NCI-H226 (cell line): ENCODE data around the gene OSCAR.
"Not testable (repeated sequence)": the region's sequence is repeated elsewhere in the genome, so short reads cannot be mapped to it uniquely, and the experiment has no call there.

Experiments used
- DNase-seq: peaks from one replicate; pipeline ENCODE4 v3.0.0-alpha.2; 2015

OSCAR gene

DNA sequence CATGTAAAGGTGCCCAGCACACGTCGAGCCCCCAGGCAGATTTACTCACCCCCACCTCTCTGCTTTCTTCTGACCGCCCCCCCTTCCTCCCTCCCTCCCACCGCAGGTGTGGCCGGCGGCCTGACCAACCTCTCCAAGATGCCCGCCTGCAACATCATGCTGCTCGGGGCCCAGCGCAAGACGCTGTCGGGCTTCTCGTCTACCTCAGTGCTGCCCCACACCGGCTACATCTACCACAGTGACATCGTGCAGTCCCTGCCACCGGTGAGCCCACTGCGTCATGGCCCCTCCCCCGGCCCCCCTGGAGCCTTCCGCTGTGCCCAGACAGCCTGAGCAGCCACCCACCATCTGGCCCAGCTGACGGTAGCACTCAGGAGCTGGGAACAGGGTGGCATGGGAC is 23.8 kb upstream of the OSCAR start:
- DNase-seq: no peak

- no peak for DNase-seq
Measured at GRCh38 chr19:54123682-54124081, 23.1 kb upstream of the OSCAR start.

DNA sequence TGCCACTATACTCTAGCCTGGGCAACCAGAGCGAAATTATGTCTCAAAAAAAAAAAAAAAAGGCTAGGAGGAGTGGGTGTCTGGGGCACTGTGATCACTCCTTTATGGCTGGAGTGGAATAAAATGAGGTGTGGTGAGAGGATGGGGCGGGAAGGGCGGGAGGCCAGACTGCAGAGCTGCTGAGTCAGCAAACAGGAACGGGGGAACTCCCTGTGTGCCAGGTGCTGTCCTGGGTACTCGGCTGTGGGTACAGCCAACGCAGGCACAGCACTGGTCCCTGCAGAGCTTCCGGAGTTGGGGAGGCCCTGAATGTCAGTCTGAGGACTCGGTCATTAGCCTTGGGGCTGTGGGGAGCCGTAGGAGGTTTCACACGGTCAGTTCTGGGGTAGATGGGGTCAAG is 20.7 kb upstream of the OSCAR start:
- DNase-seq: no peak

GRCh38 chr19:54115109-54116063 is 14.8 kb upstream of the OSCAR start, which contains the start of the genes PRPF31 and TFPT:
Gene PRPF31 (plus strand): TSS chr19:54115754. CDS start chr19:54118279, 2,525 bp downstream.
Gene TFPT (minus strand): TSS chr19:54115657. CDS start chr19:54115269, 388 bp downstream.
- DNase-seq: peak; percentile 99

DNA sequence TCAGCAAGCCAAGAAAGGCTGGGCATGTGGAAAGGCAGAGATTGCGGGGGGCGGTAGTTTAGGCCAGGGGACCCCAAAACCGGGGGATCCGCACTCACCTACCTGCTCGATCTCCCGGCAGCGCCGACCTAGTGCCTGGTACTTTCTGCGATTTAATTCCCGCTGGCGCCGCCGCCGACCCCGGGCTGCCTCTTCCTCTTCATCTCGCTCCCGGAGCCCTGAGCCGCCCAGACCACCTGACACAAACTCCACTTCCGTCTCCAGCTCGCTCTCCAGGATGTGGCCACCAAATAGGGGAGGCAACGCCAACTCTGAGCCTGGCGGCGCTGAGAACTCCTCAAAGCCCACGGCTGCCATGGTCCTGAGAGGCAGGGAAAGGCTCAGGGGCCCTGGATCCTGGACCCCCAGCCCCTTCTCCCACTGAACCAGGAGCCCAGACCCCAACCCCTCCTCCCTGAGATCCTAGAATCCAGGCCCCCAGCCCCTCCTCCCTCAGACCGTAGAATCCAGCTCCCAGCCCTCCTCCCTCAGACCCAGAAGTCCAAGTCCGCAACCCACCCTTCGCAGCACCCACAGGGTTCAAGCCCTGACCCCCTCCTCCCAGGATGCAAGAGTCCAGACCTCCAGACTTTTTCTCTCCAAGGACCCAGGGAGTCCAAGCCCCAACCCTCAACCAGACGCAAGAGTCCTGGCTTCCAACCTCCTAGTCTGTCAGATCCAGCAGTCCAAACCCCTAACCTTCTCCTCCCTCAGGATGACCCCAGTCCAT is 13.9 kb upstream of the OSCAR start:
- DNase-seq: no peak

GRCh38 chr19:54109651-54110050 is 9.0 kb upstream of the OSCAR start:
- DNase-seq: no peak

GRCh38 chr19:54108496-54108895 is 7.9 kb upstream of the OSCAR start:
- no peak for DNase-seq

- no peak for DNase-seq
Measured at GRCh38 chr19:54107876-54108490, 7.4 kb upstream of the OSCAR start.

DNA sequence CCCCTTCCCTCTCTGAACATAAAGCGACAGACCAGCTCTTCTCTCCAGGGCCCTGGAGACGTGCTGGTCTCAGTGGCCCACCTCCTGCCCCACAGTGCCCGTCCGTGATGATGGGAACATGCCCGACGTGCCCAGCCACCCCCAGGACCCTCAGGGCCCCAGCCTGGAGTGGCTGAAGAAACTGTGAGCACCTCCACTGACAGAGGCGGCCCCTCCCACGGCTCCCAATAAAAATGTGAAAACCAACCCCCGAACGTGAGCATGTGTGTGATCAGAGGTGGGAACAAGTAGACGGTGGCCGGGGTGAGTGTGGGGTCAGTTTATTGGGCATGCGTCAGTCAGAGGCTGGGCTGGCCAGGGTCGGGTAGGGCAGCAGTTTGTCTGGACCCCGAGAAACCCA is 6.1 kb upstream of the OSCAR start:
- DNase-seq: no peak

DNA sequence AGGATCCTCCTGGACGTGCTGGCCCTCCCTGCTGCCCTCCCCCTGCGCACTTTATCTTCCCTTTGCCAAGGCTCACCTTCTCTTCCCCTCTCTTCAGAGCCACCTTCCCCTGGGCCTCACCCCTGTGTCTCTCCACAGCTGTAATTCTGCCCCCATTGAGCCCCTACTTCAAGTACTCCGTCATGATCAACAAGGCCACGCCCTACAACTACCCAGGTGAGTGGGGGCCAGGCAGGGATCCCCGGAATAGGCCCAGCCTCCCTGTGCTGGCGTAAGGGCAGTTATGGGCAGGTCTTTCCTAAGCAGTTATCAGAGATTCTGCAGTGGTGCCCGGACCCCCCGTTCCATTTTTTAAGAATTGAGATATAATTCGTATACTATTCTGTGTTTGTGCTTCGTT is 5.2 kb upstream of the OSCAR start:
- no peak for DNase-seq

DNA sequence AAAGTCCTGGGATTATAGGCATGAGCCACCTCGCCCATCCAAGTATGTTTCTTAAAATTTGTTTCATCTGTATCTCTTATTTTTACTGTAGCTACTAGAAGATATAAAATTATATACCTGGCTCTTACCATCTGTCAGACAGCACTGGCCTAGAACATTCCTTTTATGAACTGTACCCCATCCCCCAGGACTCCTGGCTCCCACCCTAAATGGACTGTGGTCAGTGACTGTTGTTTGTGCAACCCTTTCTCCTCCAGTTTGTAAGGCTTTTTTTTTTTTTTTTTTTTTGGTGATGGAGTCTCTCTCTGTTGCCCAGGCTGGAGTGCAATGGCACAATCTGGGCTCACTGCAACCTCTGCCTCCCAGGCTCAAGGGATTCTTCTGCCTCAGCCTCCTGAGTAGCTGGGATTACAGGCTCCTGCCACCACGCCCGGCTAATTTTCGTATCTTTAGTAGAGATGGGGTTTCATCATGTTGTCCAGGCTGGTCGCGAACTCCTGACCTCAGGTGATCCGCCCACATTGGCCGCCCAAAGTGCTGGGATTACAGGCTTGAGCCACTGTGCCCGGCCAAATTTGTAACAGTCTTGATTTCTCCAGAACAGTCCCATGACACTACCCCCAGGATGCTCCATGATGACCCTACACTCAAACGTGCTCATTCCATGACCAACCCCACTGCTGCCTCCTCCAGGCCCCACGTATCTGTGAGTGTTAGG is 4.6 kb upstream of the OSCAR start:
- no peak for DNase-seq

- DNase-seq: peak; percentile 100
Measured at GRCh38 chr19:54102421-54103169, 2.0 kb upstream of the OSCAR start, which contains the start of gene NDUFA3. Gene NDUFA3 (plus strand): TSS chr19:54102855. CDS start chr19:54102879, 24 bp downstream.

DNA sequence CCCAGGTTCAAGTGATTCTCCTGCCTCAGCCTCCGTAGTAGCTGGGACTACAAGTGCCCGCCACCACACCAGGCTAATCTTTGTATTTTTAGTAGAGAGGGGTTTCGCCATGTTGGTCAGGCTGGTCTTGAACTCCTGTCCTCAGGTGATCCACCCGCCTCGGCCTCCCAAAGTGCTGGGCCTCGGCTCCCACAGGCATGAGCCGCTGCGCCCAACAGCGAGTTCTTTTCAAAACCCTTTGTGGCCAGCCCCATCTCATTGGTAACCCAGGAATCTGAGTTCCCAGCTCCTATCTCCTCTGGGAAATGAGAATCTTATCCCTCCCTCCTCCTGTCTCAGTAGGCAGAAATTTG is 724 bp downstream of the OSCAR start:
- DNase-seq: not testable (repeated sequence)

DNA sequence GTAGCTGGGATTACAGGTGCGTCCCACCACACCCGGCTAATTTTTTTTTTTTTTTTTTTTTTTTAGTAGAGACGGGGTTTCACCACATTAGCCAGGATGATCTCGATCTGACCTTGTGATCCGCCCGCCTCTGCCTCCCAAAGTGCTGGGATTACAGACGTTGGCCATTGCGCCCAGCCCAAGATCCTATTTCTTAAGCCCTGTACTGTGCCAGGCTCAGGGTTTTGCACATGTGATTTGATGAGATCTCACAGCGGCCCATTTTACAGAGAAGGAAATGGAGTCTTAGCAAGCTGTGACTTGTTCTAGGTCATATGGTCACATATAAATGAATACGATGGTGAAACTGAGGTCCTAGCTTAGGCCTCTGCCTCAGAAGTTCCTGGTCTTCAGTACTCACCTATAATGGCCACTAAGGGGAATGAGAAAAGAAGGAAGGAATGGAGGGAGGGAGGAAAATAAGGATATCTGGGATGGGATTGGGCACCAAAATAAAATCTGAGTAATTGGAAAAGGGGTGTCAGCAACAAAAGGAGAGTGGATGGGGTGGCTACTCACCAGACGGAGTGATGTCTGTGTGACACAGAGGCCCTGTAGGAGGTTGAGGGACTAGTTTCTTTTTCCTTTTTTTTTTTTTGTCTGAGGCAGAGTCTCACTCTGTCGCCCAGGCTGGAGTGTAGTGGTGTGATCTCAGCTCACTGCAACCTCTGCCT is 1.3 kb downstream of the OSCAR start:
- DNase-seq: no peak

DNA sequence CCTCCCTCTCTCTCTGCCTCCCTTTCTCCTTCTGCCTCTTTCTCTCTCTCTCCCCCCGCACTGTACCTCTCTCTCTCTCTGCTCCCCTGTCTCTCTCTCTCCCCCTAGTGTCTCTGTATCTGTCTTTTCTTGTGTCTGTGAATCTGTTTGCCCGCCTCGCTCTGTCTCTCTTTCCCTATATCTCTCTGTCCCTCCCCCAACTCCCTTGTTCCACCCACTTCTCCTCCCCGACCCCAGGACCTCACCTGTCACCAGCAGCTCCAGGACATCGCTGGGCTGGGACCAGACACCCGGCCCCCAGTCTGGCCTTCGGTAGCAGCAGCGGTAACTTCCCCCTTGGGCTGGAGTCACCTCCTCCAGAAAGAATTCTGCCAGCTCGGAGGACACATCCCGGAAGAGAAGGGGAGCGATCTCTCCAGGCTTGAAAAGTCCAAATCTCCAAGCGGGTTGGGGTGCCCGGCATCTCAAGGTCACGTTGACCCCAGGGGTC is 3.9 kb downstream of the OSCAR start:
- no peak for DNase-seq

DNA sequence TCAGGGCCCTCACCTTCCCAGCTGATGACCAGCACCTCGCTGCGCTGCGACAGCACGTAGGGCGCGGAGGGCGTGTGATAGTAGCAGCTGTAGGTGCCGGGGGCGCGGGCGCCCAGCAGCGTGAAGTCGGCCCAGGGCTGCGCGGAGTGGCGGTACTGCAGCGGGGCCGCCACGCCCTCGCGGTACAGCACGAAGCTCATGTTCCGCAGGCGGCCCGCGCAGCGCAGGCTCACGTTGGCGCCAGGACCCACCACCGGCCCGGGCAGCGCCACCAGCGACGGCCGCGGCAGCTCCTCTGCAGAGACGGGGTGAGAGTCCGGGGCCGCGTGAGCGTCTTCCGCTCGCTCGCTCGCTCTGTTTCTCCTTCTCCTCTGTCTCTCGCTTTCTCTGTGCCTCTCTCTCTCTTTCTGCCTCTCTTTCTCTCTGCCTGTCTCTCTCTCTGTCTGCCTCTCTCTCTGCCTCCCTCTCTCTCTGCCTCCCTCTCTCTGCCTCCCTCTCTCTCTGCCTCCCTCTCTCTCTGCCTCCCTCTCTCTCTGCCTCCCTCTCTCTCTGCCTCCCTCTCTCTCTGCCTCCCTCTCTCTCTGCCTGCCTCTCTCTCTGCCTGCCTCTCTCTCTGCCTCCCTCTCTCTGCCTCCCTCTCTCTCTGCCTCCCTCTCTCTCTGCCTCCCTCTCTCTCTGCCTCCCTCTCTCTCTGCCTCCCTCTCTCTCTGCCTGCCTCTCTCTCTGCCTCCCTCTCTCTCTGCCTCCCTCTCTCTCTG is 4.6 kb downstream of the OSCAR start:
- not testable (repeated sequence) for DNase-seq

DNA sequence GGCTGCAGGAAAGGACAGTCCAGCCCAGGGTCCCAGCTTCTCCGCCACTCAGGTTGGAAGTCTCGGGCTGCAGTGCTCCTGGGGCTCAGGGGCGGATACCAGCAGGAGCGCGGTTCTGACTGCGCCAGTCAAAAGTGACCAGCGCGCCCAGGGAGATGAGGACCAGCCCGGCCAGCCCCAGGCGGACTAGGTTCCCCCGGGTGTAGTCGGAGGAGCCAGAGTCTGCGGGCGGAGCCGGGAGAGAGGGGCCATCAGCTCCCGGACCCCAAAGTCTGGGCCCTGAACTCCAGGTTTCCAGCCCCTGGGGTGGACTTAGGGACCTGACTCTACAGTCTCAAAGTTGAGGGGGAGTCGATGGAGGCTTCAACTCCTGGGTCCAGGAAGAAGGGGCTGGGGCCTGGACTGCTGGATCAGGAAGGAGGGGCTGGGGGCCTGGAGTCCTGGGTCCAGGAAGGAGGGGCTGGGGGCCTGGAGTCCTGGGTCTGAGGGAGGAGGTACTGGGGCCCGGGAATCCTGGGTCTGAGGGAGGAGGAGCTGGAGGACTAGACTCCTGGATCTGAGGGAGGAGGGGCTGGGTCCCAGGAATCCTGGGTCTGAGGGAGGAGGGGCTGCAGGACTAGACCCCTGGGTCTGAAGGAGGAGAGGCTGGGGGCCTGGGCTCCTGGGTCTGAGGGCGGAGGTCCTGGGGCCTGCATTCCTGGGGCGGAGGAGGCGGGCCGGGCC is 5.3 kb downstream of the OSCAR start:
- DNase-seq: no peak

DNA sequence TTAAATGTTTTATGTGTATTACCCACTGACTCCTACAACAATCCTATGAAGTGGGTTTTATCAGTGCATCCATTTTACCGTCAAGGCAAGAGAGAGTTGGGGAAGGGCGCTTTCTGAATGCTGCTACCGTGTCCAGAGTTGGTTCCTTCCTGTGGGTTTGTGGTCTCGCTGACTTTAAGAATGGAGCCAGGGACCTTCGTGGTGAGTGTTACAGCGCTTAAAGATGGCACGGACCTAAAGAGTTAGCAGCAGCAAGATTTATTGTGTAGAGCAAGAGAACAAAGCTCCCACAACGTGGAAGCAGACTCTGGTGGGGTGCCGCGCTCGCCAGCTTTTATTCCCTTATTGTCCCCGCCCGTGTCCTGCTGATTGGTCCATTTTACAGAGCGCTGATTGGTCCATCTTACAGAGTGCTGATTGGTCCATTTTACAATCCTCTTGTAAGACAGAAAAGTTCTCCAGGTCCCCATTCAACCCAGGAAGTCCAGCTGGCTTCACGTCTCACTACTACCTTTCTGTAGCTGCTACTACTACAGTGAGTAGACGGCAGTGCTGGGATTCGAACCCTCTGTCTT is 6.1 kb downstream of the OSCAR start:
- no peak for DNase-seq

DNA sequence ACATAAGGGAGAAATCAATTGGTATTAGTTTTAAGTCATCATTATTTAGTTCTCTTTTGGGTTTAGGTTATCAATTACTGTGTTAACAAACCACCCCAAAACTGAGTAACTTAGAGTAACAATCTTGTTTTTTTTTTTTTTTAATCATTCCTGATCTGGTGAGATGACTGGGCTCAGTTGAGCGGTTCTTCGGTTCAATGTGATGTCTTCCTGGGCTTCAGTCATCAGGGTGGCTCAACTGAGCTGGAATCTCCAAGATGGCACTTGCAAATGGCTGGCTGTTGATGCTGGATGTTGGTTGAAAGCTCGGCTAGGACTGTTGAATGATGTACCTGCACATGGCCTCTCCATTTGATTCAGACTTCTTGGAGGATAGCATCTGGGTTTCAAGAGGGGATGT is 16.2 kb downstream of the OSCAR start:
- no peak for DNase-seq
